Bronchial epithelial cell (primary cell): ENCODE data around the gene GARIN5A. TPM values are rescaled to one million over a fixed set of nuclear protein-coding genes. Genes with fewer than 3 reads are reported as not detected.

ENCODE experiments used
- DNase-seq: peaks from one replicate; pipeline ENCODE4 v3.0.0-alpha.2; 2010; ENCODE audit warnings: low read depth
- FAIRE-seq: peaks from 2 replicates; lab custom pipeline; 2011; peaks lifted over from hg19 to GRCh38; lab: Jason Lieb, UNC
- H3K27me3 ChIP-seq: 2 replicates; pipeline ENCODE4 v1.5.1; 2011; ENCODE audit warnings: low read length; ENCODE audit not compliant: control insufficient read depth, insufficient read depth
- H3K36me3 ChIP-seq: 2 replicates; pipeline ENCODE4 v1.5.1; 2011; ENCODE audit warnings: low read length; ENCODE audit not compliant: control insufficient read depth, insufficient read depth
- H3K4me3 ChIP-seq: 2 replicates; pipeline ENCODE4 v1.5.1; 2011; ENCODE audit warnings: mild to moderate bottlenecking, low read depth, low read length, control low read depth
- CTCF ChIP-seq: IDR thresholded peaks from 2 replicates; pipeline ENCODE4 v1.5.1; 2011; ENCODE audit warnings: mild to moderate bottlenecking, moderate library complexity, low read length, control low read depth, inconsistent platforms; ENCODE audit not compliant: insufficient read depth, severe bottlenecking
- total RNA-seq: library from RNA; depleted of rRNA; stranded (reverse); fragments of >200 nt; gene quantifications from 2 replicates; pipeline ENCODE4 v1.2.1, GENCODE V29; 2014

GARIN5A gene
- total RNA-seq, 1 donor from 2014 or later, result 0.79 TPM

GRCh38 chr19:50510121-50510670 is 33.5 kb upstream of the GARIN5A start:
- no peaks in the 10 kb centered on the region for H3K27me3 ChIP-seq
- no peaks in the 10 kb centered on the region for H3K36me3 ChIP-seq
- TF ChIP-seq CTCF, result no peak
- FAIRE-seq (no peak), DNase-seq (no peak)
- peak overlapping the region; percentile 70 for H3K4me3 ChIP-seq

- no peak for DNase-seq
- Histone ChIP-seq H3K27me3 (no peaks in the 10 kb centered on the region), H3K36me3 (no peaks in the 10 kb centered on the region), H3K4me3 (no peak overlapping the region)
- TF ChIP-seq CTCF, result no peak
- no peak for FAIRE-seq
Measured at GRCh38 chr19:50509366-50509765, 32.7 kb upstream of the GARIN5A start.

- Histone ChIP-seq H3K4me3 (no peak overlapping the region), H3K27me3 (no peaks in the 10 kb centered on the region), H3K36me3 (no peaks in the 10 kb centered on the region)
- FAIRE-seq, result no peak
- DNase-seq, result no peak
- TF ChIP-seq CTCF, result no peak
Measured at GRCh38 chr19:50508843-50509190, 32.2 kb upstream of the GARIN5A start.

- no peak for DNase-seq
- no peaks in the 10 kb centered on the region for H3K36me3 ChIP-seq
- H3K27me3 ChIP-seq, result no peaks in the 10 kb centered on the region
- no peak for FAIRE-seq
- H3K4me3 ChIP-seq, result no peak overlapping the region
- TF ChIP-seq CTCF, result no peak
Measured at GRCh38 chr19:50507376-50507775, 30.7 kb upstream of the GARIN5A start.

GRCh38 chr19:50506700-50507099 is 30.1 kb upstream of the GARIN5A start:
- DNase-seq, result no peak
- no peak for TF ChIP-seq CTCF
- no peak for FAIRE-seq
- Histone ChIP-seq H3K27me3 (no peaks in the 10 kb centered on the region), H3K36me3 (no peaks in the 10 kb centered on the region), H3K4me3 (no peak overlapping the region)
